Prostate gland (tissue), 2 donors: Measurements from ENCODE around the gene ESAM. TPM values are rescaled to one million over a fixed set of nuclear protein-coding genes. Genes with fewer than 3 reads are reported as not detected.
"Not testable (repeated sequence)": the region's sequence is repeated elsewhere in the genome, so short reads cannot be mapped to it uniquely, and the experiment has no call there.

Source experiments
- DNase-seq: peaks from one replicate; pipeline ENCODE4 v3.0.0-alpha.2; 2019; ENCODE audit warnings: low spot score
- H3K27ac ChIP-seq, 2 donors: fragments of 200-600 bp; sonication (generic); 2 replicates each; pipeline ENCODE4 v1.5.1; 2017 to 2019
- H3K27me3 ChIP-seq: fragments of 200-600 bp; sonication (generic); replicated peaks from 2 replicates; pipeline ENCODE4 v1.5.1; 2019; ENCODE audit not compliant: insufficient read depth
- H3K36me3 ChIP-seq, 2 donors: fragments of 200-600 bp; sonication (generic); 1 replicate in 1 of 2; 2 replicates in 1 of 2; pipeline versions ENCODE4 v1.5.1 to v1.8.1; 2017 to 2019
- H3K4me1 ChIP-seq: fragments of 200-600 bp; sonication (generic); replicated peaks from 2 replicates; pipeline ENCODE4 v1.5.1; 2019
- H3K4me3 ChIP-seq, 2 donors: fragments of 200-600 bp; sonication (generic); 2 replicates each; pipeline ENCODE4 v1.5.1; 2017 to 2019
- H3K9me3 ChIP-seq: fragments of 200-600 bp; sonication (generic); 2 replicates; pipeline ENCODE4 v1.5.1; 2017
- POLR2A ChIP-seq: fragments of 450-650 bp; IDR thresholded peaks from one replicate; pipeline ENCODE4 v1.6.1; 2016; ENCODE audit warnings: antibody characterized with exemption, mild to moderate bottlenecking
- POLR2AphosphoS5 ChIP-seq: sonication (generic); formaldehyde crosslinking; IDR thresholded peaks from one replicate; pipeline ENCODE4 v1.6.1; 2017; ENCODE audit warnings: antibody characterized with exemption
- WGBS: methylation state at CpG from one replicate; pipeline ENCODE4 v1.1.5; 2018; 5-methylcytosine and 5-hydroxymethylcytosine counted together
- intact Hi-C: fragments of 100-400 bp; cut with DNase I; formaldehyde crosslinking; loops from one replicate; pipeline ENCODE4 v1.14.2; 2022
- total RNA-seq, 2 donors: library from RNA; depleted of rRNA; stranded (reverse); fragments of >200 nt; gene quantifications; one replicate each; pipeline ENCODE4 v1.1.0, GENCODE V29; 2016
- TF ChIP-seq, protein P1 (sequence below), 4 experiments: fragments of 200-600 bp in 2 of 4; fragments of 450-650 bp in 2 of 4; sonication (generic) in 2 of 4; IDR thresholded peaks; 1 replicate in 3 of 4; 2 replicates in 1 of 4; pipeline ENCODE4 v1.5.1; 2016 to 2019; ENCODE audit warnings: antibody characterized with exemption in 4 of 4, mild to moderate bottlenecking in 2 of 4, moderate library complexity in 2 of 4

The ESAM gene
- total RNA-seq, 2 donors from 2014 or later, result 12.1 to 18.6 TPM

DNA sequence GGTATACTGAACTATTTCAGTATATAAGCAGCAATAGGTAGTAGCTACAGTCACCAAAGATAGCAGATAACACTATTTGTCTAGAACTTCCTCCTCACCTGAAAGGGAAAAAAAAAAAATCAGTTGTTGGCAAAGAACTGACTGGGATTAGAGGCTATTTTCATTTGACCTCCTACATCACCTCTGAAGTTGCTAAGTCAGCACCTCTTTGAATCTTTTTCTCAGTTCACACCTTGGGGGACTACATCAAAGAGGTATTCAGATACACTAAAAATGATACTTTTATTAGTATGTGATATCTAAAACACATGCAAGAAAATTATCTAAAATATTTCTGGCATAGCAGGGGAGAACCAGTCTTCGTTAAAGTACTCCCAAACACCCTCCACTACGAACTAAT is 22.0 kb upstream of the ESAM start:
- no peaks in the 10 kb centered on the region for H3K27me3 ChIP-seq
- H3K36me3 ChIP-seq, result no peaks in the 10 kb centered on the region
- 96% methylated on average over 2 of the region's 2 CpGs for whole genome bisulfite sequencing
- DNase-seq, result no peak
- no peak overlapping the region for H3K27ac ChIP-seq
- intact Hi-C loops, result no loop called here
- TF ChIP-seq POLR2AphosphoS5, result no peak
- TF ChIP-seq, protein P1, sequence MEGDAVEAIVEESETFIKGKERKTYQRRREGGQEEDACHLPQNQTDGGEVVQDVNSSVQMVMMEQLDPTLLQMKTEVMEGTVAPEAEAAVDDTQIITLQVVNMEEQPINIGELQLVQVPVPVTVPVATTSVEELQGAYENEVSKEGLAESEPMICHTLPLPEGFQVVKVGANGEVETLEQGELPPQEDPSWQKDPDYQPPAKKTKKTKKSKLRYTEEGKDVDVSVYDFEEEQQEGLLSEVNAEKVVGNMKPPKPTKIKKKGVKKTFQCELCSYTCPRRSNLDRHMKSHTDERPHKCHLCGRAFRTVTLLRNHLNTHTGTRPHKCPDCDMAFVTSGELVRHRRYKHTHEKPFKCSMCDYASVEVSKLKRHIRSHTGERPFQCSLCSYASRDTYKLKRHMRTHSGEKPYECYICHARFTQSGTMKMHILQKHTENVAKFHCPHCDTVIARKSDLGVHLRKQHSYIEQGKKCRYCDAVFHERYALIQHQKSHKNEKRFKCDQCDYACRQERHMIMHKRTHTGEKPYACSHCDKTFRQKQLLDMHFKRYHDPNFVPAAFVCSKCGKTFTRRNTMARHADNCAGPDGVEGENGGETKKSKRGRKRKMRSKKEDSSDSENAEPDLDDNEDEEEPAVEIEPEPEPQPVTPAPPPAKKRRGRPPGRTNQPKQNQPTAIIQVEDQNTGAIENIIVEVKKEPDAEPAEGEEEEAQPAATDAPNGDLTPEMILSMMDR (IDR thresholded peaks at IDR 0.05), result no peak
- TF ChIP-seq POLR2A, result no peak
- no peaks in the 10 kb centered on the region for H3K4me1 ChIP-seq
- H3K9me3 ChIP-seq, result no peaks in the 10 kb centered on the region
- no peak overlapping the region for H3K4me3 ChIP-seq

DNA sequence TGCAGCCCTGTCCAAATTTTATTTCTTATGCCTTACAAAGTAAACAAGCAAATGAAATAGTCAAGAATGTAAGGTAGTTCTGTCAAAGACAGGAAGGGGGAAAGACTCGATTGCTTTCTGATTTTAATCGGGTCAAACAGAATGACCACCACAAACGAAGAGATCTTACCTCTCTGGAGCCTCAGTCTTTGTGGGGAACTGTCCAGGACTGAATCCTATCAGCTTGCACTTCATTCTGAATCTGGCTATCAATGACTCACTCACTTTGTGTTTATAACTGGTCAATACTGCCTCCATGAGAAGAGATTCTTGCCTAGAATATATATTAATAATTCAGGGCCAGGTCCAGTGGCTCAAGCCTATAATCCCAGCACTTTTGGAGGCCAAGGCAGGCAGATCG is 20.9 kb upstream of the ESAM start:
- Histone ChIP-seq H3K27me3 (no peaks in the 10 kb centered on the region), H3K4me1 (no peaks in the 10 kb centered on the region), H3K36me3 (no peaks in the 10 kb centered on the region), H3K4me3 (no peak overlapping the region), H3K9me3 (no peaks in the 10 kb centered on the region), H3K27ac (no peak overlapping the region)
- no peak for DNase-seq
- intact Hi-C loops, result no loop called here
- TF ChIP-seq POLR2A, result no peak
- TF ChIP-seq, protein P1 (IDR thresholded peaks at IDR 0.05), result no peak
- no peak for TF ChIP-seq POLR2AphosphoS5
- 89% methylated on average over 4 of the region's 4 CpGs for WGBS

DNA sequence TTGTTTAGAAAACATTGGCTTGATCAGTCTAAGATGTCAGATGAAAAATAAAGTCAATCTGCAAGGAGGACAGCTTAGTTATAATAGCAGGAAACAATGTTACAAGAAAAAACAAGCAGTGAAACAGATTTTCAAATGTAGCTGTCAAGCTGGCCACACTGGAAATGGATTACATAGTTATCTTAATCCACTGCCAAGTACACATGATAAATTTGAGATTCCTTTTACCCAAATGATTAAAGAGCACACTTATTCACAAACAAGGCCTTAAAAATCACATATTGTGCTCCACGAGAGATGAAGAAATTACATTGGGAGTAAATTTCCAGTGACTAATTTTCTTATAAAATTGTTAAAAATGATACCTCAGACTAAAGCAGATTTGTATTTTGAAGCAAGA is 17.5 kb upstream of the ESAM start:
- Histone ChIP-seq H3K4me1 (no peaks in the 10 kb centered on the region), H3K27me3 (no peaks in the 10 kb centered on the region), H3K9me3 (no peaks in the 10 kb centered on the region), H3K36me3 (no peaks in the 10 kb centered on the region), H3K27ac (no peak overlapping the region), H3K4me3 (no peak overlapping the region)
- TF ChIP-seq POLR2AphosphoS5, result no peak
- TF ChIP-seq POLR2A, result no peak
- TF ChIP-seq, protein P1 (IDR thresholded peaks at IDR 0.05), result no peak
- intact Hi-C loops, result no loop called here
- no peak for DNase-seq
- 52% methylated on average over 1 of the region's 1 CpG for WGBS

- Histone ChIP-seq H3K4me3 (no peak overlapping the region), H3K27me3 (no peaks in the 10 kb centered on the region), H3K4me1 (no peaks in the 10 kb centered on the region), H3K36me3 (no peaks in the 10 kb centered on the region), H3K27ac (no peak overlapping the region), H3K9me3 (no peaks in the 10 kb centered on the region)
- 86% methylated on average over 2 of the region's 2 CpGs for WGBS
- intact Hi-C loops, result no loop called here
- no peak for TF ChIP-seq POLR2AphosphoS5
- no peak for TF ChIP-seq POLR2A
- TF ChIP-seq, protein P1 (IDR thresholded peaks at IDR 0.05), result no peak
- no peak for DNase-seq
Observed at GRCh38 chr11:124778281-124778680, 16.2 kb upstream of the ESAM start.

DNA sequence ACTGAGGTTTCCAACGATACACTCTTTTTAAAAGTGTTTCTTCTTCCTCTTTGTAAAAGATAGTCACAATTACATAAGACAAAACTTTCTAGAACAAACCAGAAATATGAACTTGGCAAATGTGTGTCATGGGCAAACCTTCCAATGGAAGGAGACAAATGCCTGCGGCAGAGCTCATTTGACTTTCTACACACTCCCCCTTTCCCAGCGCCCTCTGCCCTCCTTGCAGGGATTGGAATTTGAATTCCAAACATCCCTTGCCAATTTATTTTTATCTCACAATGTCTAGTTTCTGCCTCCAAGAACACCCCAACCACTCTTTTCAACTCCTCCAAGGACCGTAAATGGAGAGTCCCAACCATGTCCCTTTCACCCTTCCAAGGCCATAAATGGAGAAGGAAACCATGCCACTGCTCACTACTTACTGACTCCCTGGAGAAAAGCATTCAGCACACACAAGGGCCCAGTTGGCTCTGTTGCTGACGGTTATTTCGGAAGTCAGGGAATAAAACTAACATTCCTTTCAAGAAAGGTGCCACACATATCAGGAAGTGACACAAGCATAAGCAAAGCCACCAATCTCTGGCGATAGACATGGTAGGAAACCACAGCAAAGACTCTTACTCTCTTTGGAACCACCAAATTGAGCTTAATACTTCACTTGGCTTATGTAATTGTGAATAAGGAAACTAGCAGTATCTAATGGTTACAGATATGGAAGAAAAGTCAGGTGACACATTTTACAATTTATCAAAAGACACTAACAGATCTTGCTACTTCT is 15.0 kb upstream of the ESAM start:
- WGBS, result 93% methylated on average over 7 of the region's 7 CpGs
- Histone ChIP-seq H3K9me3 (no peaks in the 10 kb centered on the region), H3K36me3 (no peaks in the 10 kb centered on the region), H3K27me3 (no peaks in the 10 kb centered on the region), H3K4me1 (no peaks in the 10 kb centered on the region), H3K27ac (no peak overlapping the region), H3K4me3 (no peak overlapping the region)
- DNase-seq, result no peak
- TF ChIP-seq POLR2AphosphoS5 (no peak), POLR2A (no peak)
- TF ChIP-seq, protein P1 (IDR thresholded peaks at IDR 0.05), result no peak
- intact Hi-C loops, result no loop called here

GRCh38 chr11:124770959-124771358 is 8.9 kb upstream of the ESAM start:
- DNase-seq, H3K27ac ChIP-seq, H3K4me1 ChIP-seq, H3K36me3 ChIP-seq, H3K27me3 ChIP-seq, H3K9me3 ChIP-seq, intact Hi-C loops, H3K4me3 ChIP-seq: not testable (repeated sequence)
- 97% methylated on average over 6 of the region's 6 CpGs for whole genome bisulfite sequencing
